Stimulated activated CD8-positive, alpha-beta memory T cell treated with anti-CD3 and anti-CD28 coated beads, Interleukin-15, amount 100 ng/mL, for 48 hours (primary cell): ENCODE measurements around the gene TIMMDC1.
"Not testable (repeated sequence)": the region's sequence is repeated elsewhere in the genome, so short reads cannot be mapped to it uniquely, and the experiment has no call there.

Experiments used
- DNase-seq, 2 donors: peaks; one replicate each; pipeline ENCODE4 v3.0.0-alpha.2; 2020; ENCODE audit warnings: low read depth in 2 of 2

The TIMMDC1 gene

GRCh38 chr3:119555929-119556328 is 57.6 kb downstream of the TIMMDC1 start:
- no peak for DNase-seq

- no peak for DNase-seq
These were observed 59.0 kb downstream of the TIMMDC1 start for GRCh38 chr3:119557192-119557876.

- peak in 1 of 2 donors; percentile 40 for DNase-seq
These were observed 59.5 kb downstream of the TIMMDC1 start for GRCh38 chr3:119557877-119558269.

- no peak for DNase-seq
These were observed 60.4 kb downstream of the TIMMDC1 start for GRCh38 chr3:119558626-119559317.

- DNase-seq, result peak; percentile 55 to 56
These were observed 61.2 kb downstream of the TIMMDC1 start, which contains the start of gene CD80 for GRCh38 chr3:119559441-119559963. Gene CD80, minus strand, starts transcription at chr3:119559614. Its CDS starts 1,886 bp downstream, at chr3:119557728.

GRCh38 chr3:119560160-119560559 is 61.8 kb downstream of the TIMMDC1 start:
- DNase-seq, result no peak

- DNase-seq, result peak; percentile 50 to 64
These were observed 64.1 kb downstream of the TIMMDC1 start for GRCh38 chr3:119562307-119562961.

- not testable (repeated sequence) for DNase-seq
These were observed 65.0 kb downstream of the TIMMDC1 start for GRCh38 chr3:119563334-119563733.

GRCh38 chr3:119569156-119569555 is 70.8 kb downstream of the TIMMDC1 start:
- DNase-seq, result no peak

- DNase-seq, result no peak
These were observed 71.9 kb downstream of the TIMMDC1 start for GRCh38 chr3:119570229-119570628.

- DNase-seq, result no peak
These were observed 72.9 kb downstream of the TIMMDC1 start for GRCh38 chr3:119571230-119571629.

- no peak for DNase-seq
These were observed 73.3 kb downstream of the TIMMDC1 start for GRCh38 chr3:119571688-119572087.
